HepG2 (cell line): Measurements from ENCODE around the gene PSMA7. TPM values are rescaled to one million over a fixed set of nuclear protein-coding genes. Genes with fewer than 3 reads are reported as not detected.

Source experiments
- ATAC-seq: fragments of 200-7000 bp; cut with Tn5 transposase; 3 replicates; pipeline ENCODE4 v1.9.1; 2020; ENCODE audit warnings: mild to moderate bottlenecking, moderate library complexity
- BruUV-seq: library from RNA; stranded (reverse); fragments of 400-500 nt; replicated peaks from 2 replicates; lab custom pipeline; 2021; lab: Mats Ljungman, UMichigan
- CTCF ChIA-PET: fragments of 300-600 bp; formaldehyde crosslinking; extraction: SDS; loops from one replicate; lab custom pipeline; 2021; ENCODE audit warnings: low total read pairs, inconsistent platforms, low intra/inter-chr PET ratio; lab: Yijun Ruan, JAX
- POLR2A ChIA-PET: fragments of 350-600 bp; sonication (Branson Sonifier 250); formaldehyde crosslinking; loops from one replicate; lab custom pipeline; 2020; ENCODE audit warnings: antibody characterized with exemption, inconsistent platforms; lab: Yijun Ruan, JAX
- DNase-seq: peaks from one replicate; pipeline ENCODE4 v3.0.0-alpha.2; 2015; ENCODE audit warnings: low spot score
- FAIRE-seq: peaks from 3 replicates; lab custom pipeline; 2011; peaks lifted over from hg19 to GRCh38; lab: Jason Lieb, UNC
- H2AFZ ChIP-seq: one replicate; pipeline ENCODE4 v1.6.1; 2011; ENCODE audit warnings: low read length, inconsistent platforms
- H3K27ac ChIP-seq: fragments of 300-600 bp; 3 replicates; pipeline ENCODE4 v1.8.0; 2011; ENCODE audit warnings: mixed run types, mild to moderate bottlenecking, mixed read lengths, low read length, inconsistent platforms; ENCODE audit not compliant: insufficient read depth; ENCODE audit errors: extremely low read length
- H3K27me3 ChIP-seq, 2 experiments: fragments of 200-600 bp in 1 of 2; 2 replicates in 1 of 2; 3 replicates in 1 of 2; pipeline versions ENCODE4 v1.6.0 to v1.8.0; 2011; ENCODE audit warnings: low read length in 2 of 2, mild to moderate bottlenecking in 2 of 2, moderate library complexity in 2 of 2, inconsistent platforms in 1 of 2; ENCODE audit not compliant: insufficient read depth in 2 of 2, control insufficient read depth in 1 of 2
- H3K36me3 ChIP-seq, 2 experiments: fragments of 200-600 bp in 1 of 2; replicated peaks in 1 of 2; 2 replicates in 1 of 2; 3 replicates in 1 of 2; pipeline versions ENCODE4 v1.5.1 to v1.8.0; 2011; ENCODE audit warnings: low read length in 2 of 2, inconsistent platforms in 1 of 2; ENCODE audit not compliant: insufficient read depth in 2 of 2, control insufficient read depth in 1 of 2
- H3K4me1 ChIP-seq: 2 replicates; pipeline ENCODE4 v1.5.1; 2012; ENCODE audit warnings: low read length, inconsistent platforms; ENCODE audit not compliant: insufficient read depth
- H3K4me2 ChIP-seq: 2 replicates; pipeline ENCODE4 v1.6.0; 2011; ENCODE audit warnings: low read depth, low read length, inconsistent platforms
- H3K4me3 ChIP-seq, 3 experiments: fragments of 200-600 bp in 1 of 3; sonication (generic), shearing (Covaris generic) in 1 of 3; replicated peaks in 1 of 3; 2 replicates each; pipeline ENCODE4 v1.5.1; 2011 to 2016; ENCODE audit warnings: low read length in 3 of 3, inconsistent platforms in 2 of 3, low read depth in 2 of 3, mild to moderate bottlenecking in 2 of 3, control low read depth in 1 of 3, mixed read lengths in 1 of 3; ENCODE audit not compliant: insufficient read depth in 1 of 3
- H3K79me2 ChIP-seq: one replicate; pipeline ENCODE4 v1.6.1; 2011; ENCODE audit warnings: low read length, inconsistent platforms; ENCODE audit not compliant: insufficient read depth
- H3K9ac ChIP-seq: 2 replicates; pipeline ENCODE4 v1.6.0; 2011; ENCODE audit warnings: mild to moderate bottlenecking, low read depth, low read length, inconsistent platforms; ENCODE audit not compliant: insufficient read depth
- H3K9me3 ChIP-seq: 2 replicates; pipeline ENCODE4 v1.5.1; 2012; ENCODE audit warnings: mild to moderate bottlenecking, low read length
- H4K20me1 ChIP-seq: 2 replicates; pipeline ENCODE4 v1.6.0; 2011; ENCODE audit warnings: inconsistent platforms, mild to moderate bottlenecking, low read length, moderate library complexity; ENCODE audit not compliant: insufficient read depth
- ATF5 ChIP-seq: sonication (generic); formaldehyde crosslinking; IDR thresholded peaks from 2 replicates; pipeline ENCODE4 v1.4.0; 2020; ENCODE audit warnings: mild to moderate bottlenecking, low read depth, missing genetic modification reagents
- RBFOX2 ChIP-seq: fragments of 200-400 bp; formaldehyde crosslinking; IDR thresholded peaks from 2 replicates; pipeline ENCODE4 v1.6.1; 2017; ENCODE audit warnings: low read depth, mild to moderate bottlenecking, low read length
- TRIM22 ChIP-seq: fragments of 450-650 bp; IDR thresholded peaks from 2 replicates; pipeline ENCODE4 v1.6.1; 2017
- ZNF12 ChIP-seq: sonication (generic); formaldehyde crosslinking; IDR thresholded peaks from 2 replicates; pipeline ENCODE4 v1.5.0; 2020; ENCODE audit warnings: missing genetic modification reagents
- ZNF282 ChIP-seq: fragments of 450-650 bp; IDR thresholded peaks from 2 replicates; pipeline ENCODE4 v1.6.1; 2018; ENCODE audit not compliant: partially characterized antibody
- ZNF563 ChIP-seq: sonication (generic); formaldehyde crosslinking; IDR thresholded peaks from 2 replicates; pipeline ENCODE4 v1.8.0; 2022; ENCODE audit warnings: mild to moderate bottlenecking, moderate library complexity, missing genetic modification reagents
- ZSCAN22 ChIP-seq: sonication (generic); formaldehyde crosslinking; IDR thresholded peaks from 2 replicates; pipeline ENCODE4 v1.4.0; 2020; ENCODE audit warnings: mild to moderate bottlenecking, missing genetic modification reagents
- WGBS: methylation state at CpG from one replicate; pipeline ENCODE4 v1.1.6; 2017; ENCODE audit warnings: low lambda C conversion rate; 5-methylcytosine and 5-hydroxymethylcytosine counted together
- in situ Hi-C: cut with HindIII; loops from 2 replicates; pipeline ENCODE4 v1.10.0; 2017; ENCODE audit warnings: low pct_unique_long_range_greater_than_20kb; ENCODE audit not compliant: extremely low pct_ligation_motif_present
- intact Hi-C: fragments of 100-400 bp; cut with micrococcal nuclease; formaldehyde crosslinking; loops from one replicate; pipeline ENCODE4 v1.10.0; 2022; ENCODE audit not compliant: unreplicated experiment
- polyA plus RNA-seq, 8 experiments: library from polyadenylated mRNA; depleted of rRNA in 3 of 8; stranded (reverse) in 7 of 8; unstranded in 1 of 8; fragments of >200 nt; fragmentation: Illumina TruSeq in 4 of 8; extraction: Trizol in 4 of 8; gene quantifications; 2 replicates each; pipeline versions ENCODE4 v1.2.1 to v1.2.3, GENCODE V29; 2011 to 2016; ENCODE audit warnings: low read depth in 4 of 8, missing spikeins in 1 of 8, mixed read lengths in 1 of 8; ENCODE audit not compliant: insufficient read depth in 1 of 8
- total RNA-seq, 5 experiments: library from RNA; depleted of rRNA; stranded (reverse); fragments of >200 nt; fragmentation: Illumina TruSeq; extraction: Trizol; gene quantifications; 2 replicates each; pipeline ENCODE4 v1.2.3, GENCODE V29; 2016; ENCODE audit warnings: low read depth in 1 of 5

The PSMA7 gene
- total and polyA plus RNA-seq, 2 of the 13 experiments (the other 11 are each of a cell fraction or from before 2014, with no cell fraction given) = 531 to 631 TPM

- DNase-seq (no peak), FAIRE-seq (no peak), ATAC-seq (no peak)
- no peak for TF ChIP-seq ATF5 (CRISPR knock-in tag)
- TF ChIP-seq ZNF282 = no peak
- no peak for TF ChIP-seq ZNF12 (CRISPR knock-in tag)
- TF ChIP-seq TRIM22 = no peak
- Histone ChIP-seq H3K9ac (no peak overlapping the region), H3K27ac (no peak overlapping the region), H3K9me3 (no peaks in the 10 kb centered on the region), H2AFZ (no peak overlapping the region), H4K20me1 (no peaks in the 10 kb centered on the region), H3K79me2 (peaks cover 8% of the 10 kb centered on the region), H3K27me3 (no peaks in the 10 kb centered on the region; a peak in 1 of 5 replicates), H3K4me3 (no peak overlapping the region), H3K36me3 (peaks cover 29 to 47% of the 10 kb centered on the region in 2 experiments), H3K4me1 (peaks cover 8% of the 10 kb centered on the region), H3K4me2 (no peak overlapping the region)
- CTCF ChIA-PET = no interaction called here
- in situ Hi-C loops (no loop called here), intact Hi-C loops (no loop called here)
- 97% methylated on average over 9 of the region's 9 CpGs for WGBS
- POLR2A ChIA-PET = no interaction called here
- no TSS peak for BruUV-seq
Measured at GRCh38 chr20:62177307-62177706, 34.1 kb upstream of the PSMA7 start.

DNA sequence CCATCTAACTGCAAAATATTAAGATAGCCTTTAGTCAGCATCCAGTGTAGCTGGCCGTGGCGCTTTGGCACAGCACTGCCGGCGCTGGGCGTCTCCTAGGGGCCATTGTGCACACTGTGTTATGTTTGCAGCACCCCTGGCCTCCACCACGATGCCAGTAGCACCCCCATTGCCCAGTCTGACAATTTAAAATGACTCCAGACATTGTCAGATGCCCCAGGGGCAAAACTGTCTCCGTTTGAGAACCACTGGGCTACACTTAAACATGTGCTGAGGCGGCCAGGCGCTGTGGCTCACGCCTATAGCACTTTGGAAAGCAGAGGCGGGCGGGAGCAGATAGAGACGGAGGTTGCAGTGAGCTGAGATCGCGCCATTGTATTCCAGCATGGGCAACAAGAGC, 33.7 kb upstream of the PSMA7 start:
- H3K36me3 ChIP-seq = peaks cover 29 to 48% of the 10 kb centered on the region in 2 experiments
- ChIA-PET POLR2A (no interaction called here), CTCF (no interaction called here)
- H3K9ac ChIP-seq = no peak overlapping the region
- DNase-seq (no peak), ATAC-seq (no peak), FAIRE-seq (no peak)
- no peaks in the 10 kb centered on the region for H4K20me1 ChIP-seq
- peaks cover 4% of the 10 kb centered on the region for H3K4me1 ChIP-seq
- H3K9me3 ChIP-seq = no peaks in the 10 kb centered on the region
- no TSS peak for BruUV-seq
- intact Hi-C loops = no loop called here
- no peak overlapping the region for H3K4me2 ChIP-seq
- H2AFZ ChIP-seq = no peak overlapping the region
- no peak for TF ChIP-seq ZNF563
- TF ChIP-seq ZSCAN22 (CRISPR knock-in tag) = no peak
- no peak for TF ChIP-seq RBFOX2
- H3K27ac ChIP-seq = no peak overlapping the region
- in situ Hi-C loops = no loop called here
- no peak overlapping the region for H3K4me3 ChIP-seq
- 94% methylated on average over 15 of the region's 15 CpGs for WGBS
- H3K79me2 ChIP-seq = peaks cover 5% of the 10 kb centered on the region
- no peaks in the 10 kb centered on the region; a peak in 1 of 5 replicates for H3K27me3 ChIP-seq
